ENCODE results near the gene GAB1.

GAB1 gene

GRCh38 chr4:143359644-143360193 lies 23.0 kb downstream of the GAB1 start:
- no peaks in the 10 kb centered on the region for H3K36me3 Mint-ChIP-seq (ENCODE audit: low read depth)
- peaks cover 6% of the 10 kb centered on the region for H3K9me3 Mint-ChIP-seq
- H3K27me3 Mint-ChIP-seq: no peaks in the 10 kb centered on the region
- peaks cover 74% of the 10 kb centered on the region for H3K4me1 Mint-ChIP-seq (ENCODE audit: low read depth)
- H3K27ac Mint-ChIP-seq: peak overlapping the region; percentile 92
- H3K4me3 Mint-ChIP-seq: peak overlapping the region; percentile 70

- H3K4me1 Mint-ChIP-seq (ENCODE audit: low read depth): peaks cover 61% of the 10 kb centered on the region
- peaks cover 6% of the 10 kb centered on the region for H3K9me3 Mint-ChIP-seq
- no peaks in the 10 kb centered on the region for H3K27me3 Mint-ChIP-seq
- H3K27ac Mint-ChIP-seq: peak overlapping the region; percentile 67
- no peaks in the 10 kb centered on the region for H3K36me3 Mint-ChIP-seq (ENCODE audit: low read depth)
- no peak overlapping the region for H3K4me3 Mint-ChIP-seq
These were observed 24.4 kb downstream of the GAB1 start for GRCh38 chr4:143360838-143361625.

GRCh38 chr4:143362349-143363046 lies 25.8 kb downstream of the GAB1 start:
- Mint-ChIP-seq H3K4me1 (ENCODE audit: low read depth) (peaks cover 50% of the 10 kb centered on the region), H3K9me3 (peaks cover 6% of the 10 kb centered on the region), H3K27me3 (no peaks in the 10 kb centered on the region), H3K27ac (peak overlapping the region; percentile 8), H3K4me3 (no peak overlapping the region), H3K36me3 (ENCODE audit: low read depth) (no peaks in the 10 kb centered on the region)

- Mint-ChIP-seq H3K27ac (peak overlapping the region; percentile 7), H3K27me3 (no peaks in the 10 kb centered on the region), H3K36me3 (ENCODE audit: low read depth) (no peaks in the 10 kb centered on the region), H3K4me3 (no peak overlapping the region), H3K9me3 (peaks cover 6% of the 10 kb centered on the region), H3K4me1 (ENCODE audit: low read depth) (peaks cover 48% of the 10 kb centered on the region)
These were observed 26.7 kb downstream of the GAB1 start for GRCh38 chr4:143363332-143363731.

GRCh38 chr4:143364063-143364462 lies 27.4 kb downstream of the GAB1 start:
- no peaks in the 10 kb centered on the region for H3K36me3 Mint-ChIP-seq (ENCODE audit: low read depth)
- no peaks in the 10 kb centered on the region for H3K27me3 Mint-ChIP-seq
- H3K4me1 Mint-ChIP-seq (ENCODE audit: low read depth): peaks cover 41% of the 10 kb centered on the region
- H3K4me3 Mint-ChIP-seq: no peak overlapping the region
- peaks cover 6% of the 10 kb centered on the region for H3K9me3 Mint-ChIP-seq
- H3K27ac Mint-ChIP-seq: peak overlapping the region; percentile 41

- peaks cover 13% of the 10 kb centered on the region for H3K4me1 Mint-ChIP-seq (ENCODE audit: low read depth)
- no peaks in the 10 kb centered on the region for H3K36me3 Mint-ChIP-seq (ENCODE audit: low read depth)
- H3K4me3 Mint-ChIP-seq: no peak overlapping the region
- peaks cover 3% of the 10 kb centered on the region for H3K9me3 Mint-ChIP-seq
- H3K27ac Mint-ChIP-seq: no peak overlapping the region
- H3K27me3 Mint-ChIP-seq: peaks cover 4% of the 10 kb centered on the region
These were observed 31.2 kb downstream of the GAB1 start for GRCh38 chr4:143367863-143368262.

GRCh38 chr4:143369552-143369951 lies 32.9 kb downstream of the GAB1 start:
- Mint-ChIP-seq H3K27ac (no peak overlapping the region), H3K4me3 (no peak overlapping the region), H3K9me3 (peaks cover 3% of the 10 kb centered on the region), H3K27me3 (peaks cover 4% of the 10 kb centered on the region), H3K4me1 (ENCODE audit: low read depth) (peaks cover 5% of the 10 kb centered on the region), H3K36me3 (ENCODE audit: low read depth) (no peaks in the 10 kb centered on the region)

- H3K36me3 Mint-ChIP-seq (ENCODE audit: low read depth): no peaks in the 10 kb centered on the region
- H3K9me3 Mint-ChIP-seq: peaks cover 3% of the 10 kb centered on the region
- peaks cover 4% of the 10 kb centered on the region for H3K27me3 Mint-ChIP-seq
- no peak overlapping the region for H3K4me3 Mint-ChIP-seq
- peaks cover 21% of the 10 kb centered on the region for H3K4me1 Mint-ChIP-seq (ENCODE audit: low read depth)
- peak overlapping the region; percentile 23 for H3K27ac Mint-ChIP-seq
These were observed 35.6 kb downstream of the GAB1 start for GRCh38 chr4:143372093-143372915.

GRCh38 chr4:143374255-143374654 lies 37.6 kb downstream of the GAB1 start:
- Mint-ChIP-seq H3K4me1 (ENCODE audit: low read depth) (peaks cover 25% of the 10 kb centered on the region), H3K36me3 (ENCODE audit: low read depth) (no peaks in the 10 kb centered on the region), H3K4me3 (no peak overlapping the region), H3K27ac (no peak overlapping the region), H3K27me3 (peaks cover 4% of the 10 kb centered on the region), H3K9me3 (peaks cover 3% of the 10 kb centered on the region)

- peaks cover 3% of the 10 kb centered on the region for H3K9me3 Mint-ChIP-seq
- H3K27ac Mint-ChIP-seq: no peak overlapping the region
- peaks cover 25% of the 10 kb centered on the region for H3K4me1 Mint-ChIP-seq (ENCODE audit: low read depth)
These were observed 38.1 kb downstream of the GAB1 start for GRCh38 chr4:143374771-143375170.

GRCh38 chr4:143375326-143376073 lies 38.8 kb downstream of the GAB1 start:
- no peak overlapping the region for H3K27ac Mint-ChIP-seq
- H3K9me3 Mint-ChIP-seq: peaks cover 3% of the 10 kb centered on the region
- H3K27me3 Mint-ChIP-seq: peaks cover 4% of the 10 kb centered on the region
- H3K4me1 Mint-ChIP-seq (ENCODE audit: low read depth): peaks cover 25% of the 10 kb centered on the region
- no peaks in the 10 kb centered on the region for H3K36me3 Mint-ChIP-seq (ENCODE audit: low read depth)
- no peak overlapping the region for H3K4me3 Mint-ChIP-seq

More at GRCh38 chr4:143374771-143375170, 38.1 kb downstream of the GAB1 start:
- no peak overlapping the region for H3K4me3 Mint-ChIP-seq
- no peaks in the 10 kb centered on the region for H3K36me3 Mint-ChIP-seq (ENCODE audit: low read depth)
- peaks cover 4% of the 10 kb centered on the region for H3K27me3 Mint-ChIP-seq

- H3K27me3 Mint-ChIP-seq: no peaks in the 10 kb centered on the region
- peaks cover 33% of the 10 kb centered on the region for H3K4me1 Mint-ChIP-seq (ENCODE audit: low read depth)
- H3K9me3 Mint-ChIP-seq: no peaks in the 10 kb centered on the region
- no peaks in the 10 kb centered on the region for H3K36me3 Mint-ChIP-seq (ENCODE audit: low read depth)
- no peak overlapping the region for H3K4me3 Mint-ChIP-seq
- H3K27ac Mint-ChIP-seq: peak overlapping the region; percentile 58
These were observed 41.0 kb downstream of the GAB1 start for GRCh38 chr4:143377611-143378099.

- Mint-ChIP-seq H3K4me3 (no peak overlapping the region), H3K27ac (no peak overlapping the region), H3K27me3 (no peaks in the 10 kb centered on the region), H3K4me1 (ENCODE audit: low read depth) (peaks cover 34% of the 10 kb centered on the region), H3K36me3 (ENCODE audit: low read depth) (no peaks in the 10 kb centered on the region), H3K9me3 (no peaks in the 10 kb centered on the region)
These were observed 44.0 kb downstream of the GAB1 start for GRCh38 chr4:143380629-143381028.
